Measurements from ENCODE around the gene SEZ6L2.
A peak's percentile ranks its signal among the peaks of the same experiment; 100 is the strongest.
"Not testable (repeated sequence)": the region's sequence is repeated elsewhere in the genome, so short reads cannot be mapped to it uniquely, and the experiment has no call there.

The SEZ6L2 gene

DNA sequence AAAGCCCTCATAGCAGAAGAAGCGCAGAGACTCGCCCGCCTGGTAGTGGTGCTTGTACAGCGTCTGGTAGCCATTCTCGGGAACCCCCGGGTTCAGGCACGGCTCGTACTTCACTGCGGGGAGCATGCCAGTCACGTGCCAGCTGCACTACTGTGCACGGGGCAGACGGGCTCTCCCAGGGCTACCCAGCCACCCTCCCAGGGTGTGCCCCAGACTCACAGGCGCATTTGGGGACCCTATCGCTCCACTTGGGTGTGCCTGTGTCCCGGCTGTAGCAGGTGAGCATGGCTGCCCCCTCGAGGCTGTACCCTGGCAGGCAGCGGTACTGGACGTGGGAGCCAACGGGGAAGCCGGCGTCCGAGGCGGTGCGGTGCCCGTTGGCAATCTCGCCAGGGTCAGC lies 26.0 kb downstream of the SEZ6L2 start:
- H3K4me2 ChIP-seq = no peak overlapping the region

DNA sequence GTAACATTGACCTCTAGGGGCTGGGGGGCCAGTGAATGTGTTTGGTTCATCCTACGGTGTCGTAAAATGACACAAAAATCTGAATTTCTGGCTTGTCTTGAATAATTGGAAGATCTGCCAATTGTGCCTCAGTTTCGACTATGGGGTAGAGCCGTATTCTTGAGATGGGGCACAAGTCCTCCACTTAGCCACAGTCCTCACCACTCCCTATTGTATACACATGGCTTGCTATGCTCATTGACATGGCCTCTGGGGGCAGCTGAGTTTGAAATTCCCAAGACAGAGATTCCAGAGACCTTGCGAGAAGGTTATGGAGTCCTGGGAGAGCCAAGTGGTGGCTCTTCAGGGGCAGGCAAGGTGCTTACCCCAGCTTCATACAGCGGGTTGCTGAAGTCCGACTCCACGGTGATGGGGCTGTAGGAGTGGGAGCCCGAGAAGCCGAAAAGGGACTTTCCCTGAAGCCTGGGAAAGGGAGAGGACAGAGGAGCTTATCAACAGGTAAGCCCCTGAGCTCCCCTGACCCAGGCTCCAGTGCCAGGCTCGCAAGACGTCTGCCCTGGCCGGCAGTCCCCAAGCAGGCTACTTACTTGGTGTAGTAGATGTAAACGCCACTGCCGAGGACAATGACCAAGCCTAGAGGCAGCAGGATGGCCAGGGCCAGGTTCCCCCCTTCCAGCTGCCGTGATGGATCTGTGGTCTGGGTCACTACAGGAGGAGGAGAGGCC lies 27.4 kb downstream of the SEZ6L2 start:
- Histone ChIP-seq H3K9me3 (replicated peaks in 1 of 11) (peaks cover 0 to 4% (median 0%) of the 10 kb centered on the region in 11 experiments; a peak in 7 of 22 replicates), H3K27ac (no peak overlapping the region), H3K4me3 (no peak overlapping the region), H3K9ac (no peak overlapping the region), H3K4me2 (no peak overlapping the region), H3K36me3 (no peaks in the 10 kb centered on the region), H3K27me3 (peaks cover 12 to 27% (median 21%) of the 10 kb centered on the region in 11 experiments), H3K4me1 (no peaks in the 10 kb centered on the region), H4K20me1 (no peaks in the 10 kb centered on the region)
- TF ChIP-seq Cebpa-rat (IDR thresholded peaks at IDR 0.05) = no peak

More for the DNA sequence above, 26.0 kb downstream of the SEZ6L2 start:
- Histone ChIP-seq H3K27ac (no peak overlapping the region), H3K4me1 (no peaks in the 10 kb centered on the region), H3K27me3 (peaks cover 20 to 37% (median 32%) of the 10 kb centered on the region in 11 experiments), H3K4me3 (no peak overlapping the region), H4K20me1 (no peaks in the 10 kb centered on the region), H3K36me3 (no peaks in the 10 kb centered on the region), H3K9me3 (replicated peaks in 1 of 11) (peaks cover 0 to 10% (median 0%) of the 10 kb centered on the region in 11 experiments; a peak in 7 of 22 replicates), H3K9ac (no peak overlapping the region)
- no peak for TF ChIP-seq Cebpa-rat (IDR thresholded peaks at IDR 0.05)

DNA sequence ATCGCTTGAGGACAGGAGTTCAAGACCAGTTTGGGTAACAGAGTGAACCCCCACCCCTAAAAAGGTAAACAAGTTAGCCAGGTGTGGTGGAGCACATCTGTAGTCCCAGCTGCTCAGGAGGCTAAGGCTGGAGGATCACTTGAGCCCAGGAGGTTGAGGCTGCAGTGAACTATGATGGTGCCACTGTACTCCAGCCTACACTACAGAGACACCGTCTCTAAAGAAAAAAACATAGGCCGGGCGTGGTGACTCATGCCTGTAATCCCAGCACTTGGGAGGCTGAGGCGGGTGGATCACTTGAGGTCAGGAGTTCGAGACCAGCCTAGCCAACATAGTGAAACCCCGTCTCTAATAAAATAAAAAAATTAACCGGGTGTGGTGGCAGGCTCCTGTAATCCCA lies 30.3 kb downstream of the SEZ6L2 start:
- not testable (repeated sequence) for H3K9ac ChIP-seq; H3K4me2 ChIP-seq; H4K20me1 ChIP-seq; H3K4me3 ChIP-seq; H3K9me3 ChIP-seq (replicated peaks in 1 of 11); H3K36me3 ChIP-seq; H3K27me3 ChIP-seq; H3K27ac ChIP-seq; H3K4me1 ChIP-seq

DNA sequence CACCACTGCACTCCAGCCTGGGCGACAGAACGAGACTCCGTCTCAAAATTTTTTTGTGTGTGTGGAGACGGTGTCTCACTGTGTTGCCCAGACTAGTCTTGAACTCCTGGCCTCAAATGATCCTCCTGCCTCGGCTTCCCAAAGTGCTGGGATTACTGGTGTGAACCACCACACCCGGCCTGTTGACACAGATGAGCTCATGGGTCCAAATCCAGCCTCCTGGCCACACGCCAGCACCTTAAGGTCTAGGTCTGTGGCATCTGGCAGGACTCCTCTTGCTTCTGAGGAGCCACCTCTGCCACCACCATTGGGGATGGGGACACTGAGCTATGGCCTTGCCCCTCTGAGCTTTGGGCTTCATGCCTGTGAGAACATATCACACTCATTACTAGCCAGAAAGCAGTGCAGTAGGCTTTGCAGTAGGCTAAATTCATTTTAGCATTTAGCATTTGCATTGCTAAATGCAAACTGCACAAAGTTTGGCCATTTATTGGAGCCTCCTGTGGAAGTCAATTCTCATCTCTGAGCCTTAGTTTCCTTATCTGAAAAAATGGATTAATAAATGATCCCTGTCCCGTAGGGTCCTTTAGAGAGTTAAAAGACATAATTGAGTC lies 30.8 kb downstream of the SEZ6L2 start:
- Histone ChIP-seq H3K9ac (no peak overlapping the region), H3K4me1 (peaks cover 0 to 4% (median 0%) of the 10 kb centered on the region in 10 experiments; a peak in 8 of 20 replicates), H4K20me1 (no peaks in the 10 kb centered on the region), H3K4me2 (no peak overlapping the region), H3K27ac (no peak overlapping the region), H3K4me3 (no peak overlapping the region), H3K27me3 (no peaks in the 10 kb centered on the region), H3K36me3 (no peaks in the 10 kb centered on the region), H3K9me3 (replicated peaks in 1 of 11) (no peaks in the 10 kb centered on the region)
- no peak for TF ChIP-seq Cebpa-rat (IDR thresholded peaks at IDR 0.05)

DNA sequence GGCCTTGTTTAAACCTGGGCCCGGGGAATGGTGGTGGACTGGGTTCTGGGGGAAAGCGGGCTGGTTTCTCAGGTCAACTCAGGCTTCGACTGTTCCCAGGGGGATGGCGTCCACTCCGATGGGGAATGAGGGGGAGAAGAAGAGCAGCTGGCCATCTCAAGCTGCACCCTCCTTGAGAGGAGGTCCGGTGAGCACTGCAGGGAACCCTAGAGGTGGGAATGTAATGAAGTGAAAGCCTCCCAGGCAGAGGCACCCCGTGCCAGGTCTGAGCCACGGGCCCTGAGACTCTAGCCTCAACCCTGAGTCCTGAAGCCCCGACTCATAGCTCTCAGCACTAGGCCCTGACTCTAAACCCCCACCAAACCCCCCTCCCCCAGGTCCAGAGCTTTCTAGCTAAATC lies 35.1 kb downstream of the SEZ6L2 start:
- peaks cover 20 to 24% (median 23%) of the 10 kb centered on the region in 11 experiments for H3K36me3 ChIP-seq
- TF ChIP-seq Cebpa-rat (IDR thresholded peaks at IDR 0.05) = no peak
- H3K27me3 ChIP-seq = no peaks in the 10 kb centered on the region
- H3K4me3 ChIP-seq = no peak overlapping the region
- H3K4me1 ChIP-seq = peaks cover 14 to 22% (median 18%) of the 10 kb centered on the region in 10 experiments
- H3K27ac ChIP-seq = no peak overlapping the region; a peak in 1 of 22 replicates
- peaks cover 0 to 27% (median 7%) of the 10 kb centered on the region in 11 experiments; a peak in 7 of 22 replicates for H4K20me1 ChIP-seq
- H3K4me2 ChIP-seq = no peak overlapping the region
- no peak overlapping the region for H3K9ac ChIP-seq
- no peaks in the 10 kb centered on the region for H3K9me3 ChIP-seq (replicated peaks in 1 of 11)

DNA sequence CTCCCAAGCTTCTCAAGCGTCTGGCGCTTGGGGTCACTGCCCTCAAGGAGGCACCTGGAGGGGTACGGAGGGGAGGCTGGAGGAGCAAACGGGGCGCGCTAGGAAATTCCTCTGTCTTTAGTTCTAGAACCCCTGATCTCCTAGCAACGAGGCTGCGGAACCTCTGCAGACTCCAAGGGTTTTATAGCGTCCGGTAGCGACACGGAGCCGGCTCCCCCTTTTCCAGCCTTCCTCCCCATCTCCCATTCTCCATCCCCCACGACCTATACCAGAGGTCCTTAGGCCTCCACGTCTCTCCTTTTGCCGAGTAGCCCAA lies 35.7 kb downstream of the SEZ6L2 start:
- Histone ChIP-seq H4K20me1 (peaks cover 0 to 32% (median 10%) of the 10 kb centered on the region in 11 experiments; a peak in 7 of 22 replicates), H3K36me3 (peaks cover 26 to 30% (median 29%) of the 10 kb centered on the region in 11 experiments), H3K4me2 (peak overlapping the region; percentile 52 to 98 (median 91); a peak in 21 of 22 replicates), H3K9ac (peak overlapping the region; percentile 83 to 98 (median 95); a peak in 20 of 22 replicates), H3K27me3 (no peaks in the 10 kb centered on the region), H3K4me1 (peaks cover 14 to 22% (median 18%) of the 10 kb centered on the region in 10 experiments), H3K9me3 (replicated peaks in 1 of 11) (no peaks in the 10 kb centered on the region), H3K27ac (peak overlapping the region; percentile 91 to 100 (median 98); a peak in 19 of 22 replicates), H3K4me3 (peak overlapping the region in 3 of 10 experiments; percentile 6 to 97 (median 96); a peak in 3 of 20 replicates)
- no peak for TF ChIP-seq Cebpa-rat (IDR thresholded peaks at IDR 0.05)

DNA sequence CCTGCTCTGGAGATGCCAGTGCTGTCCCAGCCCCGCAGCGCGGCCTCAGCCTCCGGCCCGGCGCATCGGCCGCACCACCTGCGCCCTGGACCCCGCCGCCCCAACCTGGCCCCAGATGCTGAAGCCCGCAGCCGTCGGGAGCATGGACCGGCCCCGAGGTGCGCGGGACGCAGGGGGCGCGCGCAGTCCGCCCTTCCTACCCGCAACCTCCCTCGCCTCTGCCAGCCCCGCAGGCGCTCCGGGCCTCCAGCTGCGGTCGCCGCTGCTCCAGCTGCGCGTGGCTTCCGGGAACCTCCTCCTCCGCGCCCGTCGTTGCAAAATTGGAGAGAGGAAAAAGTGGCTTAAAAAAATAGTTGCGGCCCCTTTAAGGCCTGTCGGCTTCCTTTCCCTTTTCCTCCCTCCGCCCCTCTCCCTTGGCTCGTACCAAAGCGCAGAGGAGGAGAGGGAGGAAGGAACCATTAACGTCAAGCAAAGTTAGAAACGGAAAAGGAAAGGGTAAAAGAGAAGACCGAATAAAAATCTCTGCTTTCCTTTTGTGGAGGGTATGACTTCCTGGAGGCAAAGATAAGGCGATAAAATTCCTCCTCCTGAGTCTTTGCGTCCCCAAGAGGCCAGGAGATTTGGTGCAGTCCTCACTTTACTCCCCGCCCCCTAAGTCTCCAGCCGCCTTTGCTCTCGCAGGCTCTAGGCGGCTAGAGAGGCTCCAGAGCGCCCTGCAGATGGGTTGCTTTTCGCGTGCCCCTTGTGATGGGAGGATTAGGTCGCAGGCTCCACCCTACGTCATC lies 36.3 kb downstream of the SEZ6L2 start, which contains the start of gene CDIPT:
Gene CDIPT (minus strand): TSS at position 343 of the 785 bp plus-strand sequence. CDS start 369 bp downstream, outside the sequence.
- peak within 1 kb of the TSS; percentile 82 to 97 (median 90) for H3K4me3 ChIP-seq
- H3K27ac ChIP-seq = peak within 1 kb of the TSS; percentile 91 to 100 (median 98)
- H3K4me1 ChIP-seq = peaks cover 14 to 22% (median 18%) of the 10 kb centered on the region in 10 experiments
- H4K20me1 ChIP-seq = peaks cover 0 to 35% (median 10%) of the 10 kb centered on the region in 11 experiments; a peak in 7 of 22 replicates
- no peaks in the 10 kb centered on the region for H3K9me3 ChIP-seq (replicated peaks in 1 of 11)
- H3K27me3 ChIP-seq = no peaks in the 10 kb centered on the region
- TF ChIP-seq Cebpa-rat (IDR thresholded peaks at IDR 0.05) = peak in 3 of 11 experiments; percentile 8 to 45 (median 19); a peak in 2 of 22 replicates
- peak within 1 kb of the TSS; percentile 83 to 98 (median 95) for H3K9ac ChIP-seq
- H3K4me2 ChIP-seq = peak within 1 kb of the TSS; percentile 87 to 98 (median 93)
- H3K36me3 ChIP-seq = peaks cover 31 to 35% (median 34%) of the 10 kb centered on the region in 11 experiments

DNA sequence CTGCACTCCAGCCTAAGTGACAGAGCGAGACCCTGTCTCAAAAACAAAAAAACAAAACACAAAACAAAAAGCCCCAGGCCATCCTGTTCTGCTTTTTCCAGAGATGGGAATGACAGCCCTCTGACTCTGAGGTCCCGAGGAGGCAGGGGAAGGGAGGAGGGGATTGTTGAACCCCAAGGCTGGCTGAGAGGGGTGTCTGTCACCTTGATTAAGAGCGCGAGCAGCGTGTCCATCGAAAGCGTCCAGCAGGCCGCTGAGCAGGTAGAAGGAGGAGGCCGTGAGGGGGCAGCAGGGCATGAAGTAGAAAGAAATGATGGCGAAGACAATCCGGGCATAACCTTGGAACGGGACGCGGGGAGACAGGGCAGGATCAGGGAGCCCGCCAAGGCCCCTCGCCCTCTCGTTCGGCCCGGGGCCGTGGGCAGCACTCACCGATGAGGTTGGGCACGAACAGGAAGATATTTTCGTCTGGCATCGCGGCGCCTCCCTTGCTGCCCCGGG lies 36.9 kb downstream of the SEZ6L2 start:
- H3K4me1 ChIP-seq = peaks cover 14 to 26% (median 21%) of the 10 kb centered on the region in 10 experiments
- peaks cover 0 to 35% (median 10%) of the 10 kb centered on the region in 11 experiments; a peak in 7 of 22 replicates for H4K20me1 ChIP-seq
- peak overlapping the region; percentile 91 to 100 (median 98) for H3K27ac ChIP-seq
- no peaks in the 10 kb centered on the region for H3K27me3 ChIP-seq
- H3K4me2 ChIP-seq = peak overlapping the region; percentile 87 to 98 (median 93)
- peak overlapping the region; percentile 83 to 98 (median 95) for H3K9ac ChIP-seq
- TF ChIP-seq Cebpa-rat (IDR thresholded peaks at IDR 0.05) = no peak
- peak overlapping the region; percentile 82 to 97 (median 90) for H3K4me3 ChIP-seq
- H3K36me3 ChIP-seq = peaks cover 31 to 41% (median 36%) of the 10 kb centered on the region in 11 experiments
- H3K9me3 ChIP-seq (replicated peaks in 1 of 11) = no peaks in the 10 kb centered on the region

Data from BLaER1 treated with 17β-estradiol and CSF1 and Interleukin-3, amounts not matched to agents 10 nM and 100 nM (cell line).